HCT116 (cell line): Measurements from ENCODE around the gene SPATA20.

ENCODE experiments used
- POLR2AphosphoS5 ChIP-seq: IDR thresholded peaks from 2 replicates; pipeline ENCODE4 v1.6.1; 2011; ENCODE audit warnings: mild to moderate bottlenecking, low read depth, low read length, moderate library complexity
- SIN3A ChIP-seq: IDR thresholded peaks from 2 replicates; pipeline ENCODE4 v1.6.1; 2012; ENCODE audit warnings: low read depth
- TF ChIP-seq, protein P1 (sequence below), 3 experiments: fragments of 200-600 bp in 1 of 3; sonication (generic) in 1 of 3; IDR thresholded peaks in 2 of 3; conservative IDR thresholded peaks in 1 of 3; 2 replicates each; pipeline ENCODE4 v1.5.1; 2012 to 2017; ENCODE audit warnings: low read depth in 2 of 3, low read length in 2 of 3, antibody characterized with exemption in 1 of 3, borderline replicate concordance in 1 of 3, control low read depth in 1 of 3, mild to moderate bottlenecking in 1 of 3, mixed read lengths in 1 of 3, mixed run types in 1 of 3, moderate library complexity in 1 of 3; ENCODE audit not compliant: insufficient read depth in 1 of 3

- TF ChIP-seq, protein P1, sequence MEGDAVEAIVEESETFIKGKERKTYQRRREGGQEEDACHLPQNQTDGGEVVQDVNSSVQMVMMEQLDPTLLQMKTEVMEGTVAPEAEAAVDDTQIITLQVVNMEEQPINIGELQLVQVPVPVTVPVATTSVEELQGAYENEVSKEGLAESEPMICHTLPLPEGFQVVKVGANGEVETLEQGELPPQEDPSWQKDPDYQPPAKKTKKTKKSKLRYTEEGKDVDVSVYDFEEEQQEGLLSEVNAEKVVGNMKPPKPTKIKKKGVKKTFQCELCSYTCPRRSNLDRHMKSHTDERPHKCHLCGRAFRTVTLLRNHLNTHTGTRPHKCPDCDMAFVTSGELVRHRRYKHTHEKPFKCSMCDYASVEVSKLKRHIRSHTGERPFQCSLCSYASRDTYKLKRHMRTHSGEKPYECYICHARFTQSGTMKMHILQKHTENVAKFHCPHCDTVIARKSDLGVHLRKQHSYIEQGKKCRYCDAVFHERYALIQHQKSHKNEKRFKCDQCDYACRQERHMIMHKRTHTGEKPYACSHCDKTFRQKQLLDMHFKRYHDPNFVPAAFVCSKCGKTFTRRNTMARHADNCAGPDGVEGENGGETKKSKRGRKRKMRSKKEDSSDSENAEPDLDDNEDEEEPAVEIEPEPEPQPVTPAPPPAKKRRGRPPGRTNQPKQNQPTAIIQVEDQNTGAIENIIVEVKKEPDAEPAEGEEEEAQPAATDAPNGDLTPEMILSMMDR (IDR thresholded peaks at IDR 0.05 in 2 of 3, conservative IDR thresholded peaks at IDR 0.05 in 1 of 3; ENCODE audit: borderline replicate concordance in 1 of 3, insufficient read depth in 1 of 3, low read depth in 2 of 3, low read length in 2 of 3), result no peak
- TF ChIP-seq SIN3A (no peak), POLR2AphosphoS5 (no peak)
Observed at GRCh38 chr17:50533185-50533584, 13.8 kb upstream of the SPATA20 start.
